ENCODE measurements around the gene ENTPD8.
"Not testable (repeated sequence)": the region's sequence is repeated elsewhere in the genome, so short reads cannot be mapped to it uniquely, and the experiment has no call there.

The ENTPD8 gene

DNA sequence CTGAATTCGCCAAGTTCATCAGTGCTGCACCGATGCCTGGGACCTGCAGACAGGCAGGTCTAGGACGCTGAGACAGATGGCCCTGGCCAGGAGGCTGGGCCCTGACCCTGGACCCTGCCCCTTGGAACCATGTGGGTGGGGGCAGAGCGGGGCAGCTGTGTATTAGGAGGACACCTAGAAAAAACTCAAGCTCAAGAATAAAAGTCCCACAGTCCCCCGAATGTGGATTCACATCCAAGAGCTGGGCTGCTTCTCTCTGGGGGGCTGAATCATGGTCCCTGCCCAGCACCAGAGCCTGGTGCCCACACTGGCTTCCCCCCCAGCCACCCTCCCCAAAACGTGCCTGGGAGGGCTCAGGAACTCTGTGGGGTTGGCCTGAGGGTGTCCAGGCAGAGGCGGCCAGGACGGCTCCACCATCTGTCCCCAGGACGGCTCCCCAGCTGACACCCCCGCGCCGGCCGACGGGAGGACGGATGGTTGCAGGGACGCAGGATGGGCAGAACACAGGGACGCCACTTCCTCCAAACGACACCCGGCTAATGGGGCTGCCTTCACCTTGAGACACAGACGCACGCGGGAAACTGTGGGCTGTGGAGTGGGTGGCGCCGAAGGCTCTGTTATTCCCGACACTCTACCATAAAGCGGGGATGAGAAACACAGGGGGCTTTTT lies 53.1 kb downstream of the ENTPD8 start:
- no peak for TF ChIP-seq MYC (IDR thresholded peaks at IDR 0.05; ENCODE audit: low read depth, low read length)
- no peak for DNase-seq (ENCODE audit: low read depth)
- no peak overlapping the region for H3K4me3 ChIP-seq (ENCODE audit: low read depth, low read length)

DNA sequence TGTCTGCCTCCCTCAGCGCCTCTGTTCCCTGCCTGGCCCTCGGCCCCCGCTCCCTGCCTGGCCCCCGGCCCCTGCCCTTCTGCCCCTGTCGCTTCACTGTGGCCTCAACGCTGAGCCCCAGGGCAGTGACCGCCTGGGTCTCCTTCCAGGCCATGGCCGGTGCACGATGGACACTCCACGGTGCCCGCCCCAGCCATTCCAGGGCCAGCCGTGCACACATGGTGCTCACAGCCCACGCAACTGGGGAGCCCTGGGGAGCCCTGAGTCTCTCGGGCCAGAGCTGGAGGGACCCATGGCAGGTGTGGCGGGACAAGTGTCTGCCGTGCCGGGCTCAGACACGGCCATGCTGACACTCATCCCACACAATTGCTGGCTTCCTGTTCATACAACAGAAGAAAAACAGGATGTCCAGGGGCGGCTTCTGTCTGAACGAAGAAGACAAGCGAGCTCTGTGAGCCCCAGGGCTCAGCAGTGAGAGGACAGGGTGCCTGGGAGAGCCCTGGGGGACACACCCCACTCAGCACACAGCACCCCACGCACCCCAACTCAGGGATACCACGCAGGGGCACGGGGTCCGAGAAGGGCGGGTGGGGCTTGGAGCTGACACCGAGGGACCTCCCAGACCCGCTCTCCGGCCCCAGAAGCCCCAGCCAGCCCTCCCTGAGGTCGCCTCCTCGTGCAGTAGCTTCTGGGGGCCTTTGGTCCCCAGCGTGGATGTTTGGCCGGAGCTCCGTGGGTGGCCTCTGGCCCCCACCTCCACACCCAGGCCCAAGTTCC lies 53.9 kb downstream of the ENTPD8 start:
- DNase-seq (ENCODE audit: low read depth), result no peak
- H3K4me3 ChIP-seq (ENCODE audit: low read depth, low read length), result no peak overlapping the region
- TF ChIP-seq, protein P1, sequence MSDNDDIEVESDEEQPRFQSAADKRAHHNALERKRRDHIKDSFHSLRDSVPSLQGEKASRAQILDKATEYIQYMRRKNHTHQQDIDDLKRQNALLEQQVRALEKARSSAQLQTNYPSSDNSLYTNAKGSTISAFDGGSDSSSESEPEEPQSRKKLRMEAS (IDR thresholded peaks at IDR 0.05; ENCODE audit: low read depth, low read length), result no peak
- no peak for TF ChIP-seq POLR2A (IDR thresholded peaks at IDR 0.05; ENCODE audit: extremely low read depth, insufficient read length)
- TF ChIP-seq MYC (IDR thresholded peaks at IDR 0.05; ENCODE audit: low read depth, low read length), result no peak
- TF ChIP-seq, protein P2, sequence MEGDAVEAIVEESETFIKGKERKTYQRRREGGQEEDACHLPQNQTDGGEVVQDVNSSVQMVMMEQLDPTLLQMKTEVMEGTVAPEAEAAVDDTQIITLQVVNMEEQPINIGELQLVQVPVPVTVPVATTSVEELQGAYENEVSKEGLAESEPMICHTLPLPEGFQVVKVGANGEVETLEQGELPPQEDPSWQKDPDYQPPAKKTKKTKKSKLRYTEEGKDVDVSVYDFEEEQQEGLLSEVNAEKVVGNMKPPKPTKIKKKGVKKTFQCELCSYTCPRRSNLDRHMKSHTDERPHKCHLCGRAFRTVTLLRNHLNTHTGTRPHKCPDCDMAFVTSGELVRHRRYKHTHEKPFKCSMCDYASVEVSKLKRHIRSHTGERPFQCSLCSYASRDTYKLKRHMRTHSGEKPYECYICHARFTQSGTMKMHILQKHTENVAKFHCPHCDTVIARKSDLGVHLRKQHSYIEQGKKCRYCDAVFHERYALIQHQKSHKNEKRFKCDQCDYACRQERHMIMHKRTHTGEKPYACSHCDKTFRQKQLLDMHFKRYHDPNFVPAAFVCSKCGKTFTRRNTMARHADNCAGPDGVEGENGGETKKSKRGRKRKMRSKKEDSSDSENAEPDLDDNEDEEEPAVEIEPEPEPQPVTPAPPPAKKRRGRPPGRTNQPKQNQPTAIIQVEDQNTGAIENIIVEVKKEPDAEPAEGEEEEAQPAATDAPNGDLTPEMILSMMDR (IDR thresholded peaks at IDR 0.05; ENCODE audit: low read depth, low read length), result no peak

DNA sequence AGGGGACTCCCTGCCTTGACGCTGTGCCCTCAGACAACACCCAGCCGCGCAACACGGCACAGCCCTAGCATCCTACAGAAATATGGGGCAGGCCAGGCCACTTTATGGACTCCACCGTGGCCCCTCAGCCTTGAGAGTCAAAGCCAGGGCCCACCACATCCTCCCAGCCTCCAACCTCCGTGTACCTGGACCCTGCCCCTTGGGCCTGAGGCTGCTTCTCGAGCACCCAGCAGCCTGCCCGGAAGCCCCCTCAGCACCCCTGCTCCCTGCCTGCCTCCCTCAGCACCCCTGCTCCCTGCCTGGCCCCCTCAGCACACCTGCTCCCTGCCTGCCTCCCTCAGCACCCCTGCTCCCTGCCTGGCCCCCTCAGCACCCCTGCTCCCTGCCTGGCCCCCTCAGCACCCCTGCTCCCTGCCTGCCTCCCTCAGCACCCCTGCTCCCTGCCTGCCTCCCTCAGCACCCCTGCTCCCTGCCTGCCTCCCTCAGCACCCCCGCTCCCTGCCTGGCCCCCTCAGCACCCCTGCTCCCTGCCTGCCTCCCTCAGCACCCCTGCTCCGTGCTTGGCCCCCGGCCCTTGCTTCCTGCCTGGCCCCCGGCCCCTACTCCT lies 54.5 kb downstream of the ENTPD8 start:
- not testable (repeated sequence) for DNase-seq (ENCODE audit: low read depth); H3K4me3 ChIP-seq (ENCODE audit: low read depth, low read length)

DNA sequence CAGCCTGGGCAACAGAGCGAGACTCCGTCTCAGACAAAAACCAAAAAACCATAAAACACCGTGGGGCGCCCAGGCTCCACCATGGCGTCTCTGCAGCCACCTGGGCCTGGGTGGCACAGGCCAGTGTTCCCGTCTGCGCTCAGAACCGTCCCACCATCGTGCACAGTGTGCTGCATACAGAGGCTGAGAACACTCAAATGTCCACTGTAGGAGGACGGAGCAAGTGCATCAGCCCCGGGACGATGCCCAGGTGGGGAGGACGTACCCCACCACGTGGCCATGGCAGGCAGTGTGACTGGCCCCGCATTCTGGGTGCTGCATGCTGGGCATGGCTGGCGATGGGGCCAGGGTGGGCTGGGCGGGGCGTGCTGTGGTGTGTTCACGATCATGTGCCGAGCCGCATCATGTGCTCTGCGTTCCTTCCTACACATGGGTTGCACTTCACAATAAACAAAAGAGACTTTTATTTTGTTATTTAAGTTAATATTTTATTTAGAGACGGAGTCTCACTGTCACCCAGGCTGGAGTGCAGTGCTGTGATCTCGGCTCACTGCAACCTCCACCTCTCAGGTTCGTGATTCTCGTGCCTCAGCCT lies 56.0 kb downstream of the ENTPD8 start:
- H3K4me3 ChIP-seq (ENCODE audit: low read depth, low read length), result no peak overlapping the region
- DNase-seq (ENCODE audit: low read depth), result no peak
- TF ChIP-seq, protein P2 (IDR thresholded peaks at IDR 0.05; ENCODE audit: low read depth, low read length), result no peak
- no peak for TF ChIP-seq MYC (IDR thresholded peaks at IDR 0.05; ENCODE audit: low read depth, low read length)
- no peak for TF ChIP-seq POLR2A (IDR thresholded peaks at IDR 0.05; ENCODE audit: extremely low read depth, insufficient read length)
- TF ChIP-seq, protein P1 (IDR thresholded peaks at IDR 0.05; ENCODE audit: low read depth, low read length), result no peak
